Measurements from ENCODE around the gene NLRP14. TPM values are rescaled to one million over a fixed set of nuclear protein-coding genes. Genes with fewer than 3 reads are reported as not detected.

NLRP14 gene
- total RNA-seq, 1 experiment from 2014 or later, result 0.11 TPM

GRCh38 chr11:7081441-7081840 lies 61.2 kb downstream of the NLRP14 start:
- H2AFZ ChIP-seq (ENCODE audit: low read length), result no peak overlapping the region
- no peaks in the 10 kb centered on the region for H3K36me3 ChIP-seq (ENCODE audit: low read depth, low read length)
- no TSS peak for BruUV-seq (replicated peaks)
- intact Hi-C loops (cut with micrococcal nuclease), result no loop called here
- no peaks in the 10 kb centered on the region for H3F3A ChIP-seq (ENCODE audit: low read length, unreplicated experiment)
- H3K4me3 ChIP-seq (ENCODE audit: low read length), result no peak overlapping the region
- H3K9me2 ChIP-seq (replicated peaks; ENCODE audit: low read length), result no peaks in the 10 kb centered on the region
- TF ChIP-seq CTCF (conservative IDR thresholded peaks at IDR 0.05; ENCODE audit: low read depth, low read length) (no peak), EZH2 (IDR thresholded peaks at IDR 0.05; ENCODE audit: low read length, unreplicated experiment) (no peak), EZH2phosphoT487 (IDR thresholded peaks at IDR 0.05; ENCODE audit: borderline replicate concordance, low read length) (no peak)
- no peaks in the 10 kb centered on the region for H3K9me3 ChIP-seq (ENCODE audit: low read length)
- H3K79me2 ChIP-seq (ENCODE audit: low read length), result no peaks in the 10 kb centered on the region
- no peak for ATAC-seq
- no peak overlapping the region for H3K27ac ChIP-seq (ENCODE audit: low read length)
- no peaks in the 10 kb centered on the region for H4K20me1 ChIP-seq (ENCODE audit: low read length)
- CTCF ChIA-PET, result no interaction called here
- H3K9ac ChIP-seq (ENCODE audit: low read length), result no peak overlapping the region
- no peaks in the 10 kb centered on the region for H3K4me1 ChIP-seq (ENCODE audit: insufficient read depth, low read length)
- POLR2A ChIA-PET (ENCODE audit: unreplicated experiment), result no interaction called here
- no peak for DNase-seq
- peaks cover 31% of the 10 kb centered on the region; the same call in 1 of the 2 replicates for H3K27me3 ChIP-seq (ENCODE audit: low read length)
- no peak overlapping the region for H3K4me2 ChIP-seq (ENCODE audit: low read length)

GRCh38 chr11:7088921-7089320 lies 68.6 kb downstream of the NLRP14 start, which contains the start of gene RBMXL2:
TSS of gene RBMXL2 (plus strand) at chr11:7088998. CDS start at chr11:7089121, 123 bp downstream.
- BruUV-seq (replicated peaks), result no TSS peak
- TF ChIP-seq EZH2 (IDR thresholded peaks at IDR 0.05; ENCODE audit: low read length, unreplicated experiment), result no peak
- TF ChIP-seq EZH2phosphoT487 (IDR thresholded peaks at IDR 0.05; ENCODE audit: borderline replicate concordance, low read length), result no peak
- TF ChIP-seq CTCF (conservative IDR thresholded peaks at IDR 0.05; ENCODE audit: low read depth, low read length), result no peak
- Histone ChIP-seq H3F3A (ENCODE audit: low read length, unreplicated experiment) (no peaks in the 10 kb centered on the region), H3K4me2 (ENCODE audit: low read length) (no peak within 1 kb of the TSS), H2AFZ (ENCODE audit: low read length) (no peak within 1 kb of the TSS), H3K27ac (ENCODE audit: low read length) (no peak within 1 kb of the TSS), H3K79me2 (ENCODE audit: low read length) (no peaks in the 10 kb centered on the region), H3K9me2 (replicated peaks; ENCODE audit: low read length) (no peaks in the 10 kb centered on the region), H3K9ac (ENCODE audit: low read length) (no peak within 1 kb of the TSS), H3K4me1 (ENCODE audit: insufficient read depth, low read length) (no peaks in the 10 kb centered on the region), H3K9me3 (ENCODE audit: low read length) (no peaks in the 10 kb centered on the region), H3K4me3 (ENCODE audit: low read length) (no peak within 1 kb of the TSS), H3K36me3 (ENCODE audit: low read depth, low read length) (no peaks in the 10 kb centered on the region), H3K27me3 (ENCODE audit: low read length) (peaks cover 61% of the 10 kb centered on the region), H4K20me1 (ENCODE audit: low read length) (no peaks in the 10 kb centered on the region)
- ChIA-PET CTCF (no interaction called here), POLR2A (ENCODE audit: unreplicated experiment) (no interaction called here)
- DNase-seq (no peak), ATAC-seq (no peak)
- intact Hi-C loops (cut with micrococcal nuclease), result no loop called here

GRCh38 chr11:7089328-7090251 lies 69.3 kb downstream of the NLRP14 start:
- H3K9me2 ChIP-seq (replicated peaks; ENCODE audit: low read length), result no peaks in the 10 kb centered on the region
- H3K27me3 ChIP-seq (ENCODE audit: low read length), result peaks cover 58% of the 10 kb centered on the region
- no peak overlapping the region for H3K27ac ChIP-seq (ENCODE audit: low read length)
- no peak overlapping the region for H2AFZ ChIP-seq (ENCODE audit: low read length)
- no peaks in the 10 kb centered on the region for H3K79me2 ChIP-seq (ENCODE audit: low read length)
- CTCF ChIA-PET, result no interaction called here
- no peak overlapping the region for H3K9ac ChIP-seq (ENCODE audit: low read length)
- no peak overlapping the region for H3K4me3 ChIP-seq (ENCODE audit: low read length)
- no peak overlapping the region for H3K4me2 ChIP-seq (ENCODE audit: low read length)
- ATAC-seq, result no peak
- BruUV-seq (replicated peaks), result no TSS peak
- TF ChIP-seq CTCF (conservative IDR thresholded peaks at IDR 0.05; ENCODE audit: low read depth, low read length) (no peak), EZH2phosphoT487 (IDR thresholded peaks at IDR 0.05; ENCODE audit: borderline replicate concordance, low read length) (no peak), EZH2 (IDR thresholded peaks at IDR 0.05; ENCODE audit: low read length, unreplicated experiment) (no peak)
- H4K20me1 ChIP-seq (ENCODE audit: low read length), result no peaks in the 10 kb centered on the region
- no peaks in the 10 kb centered on the region for H3K36me3 ChIP-seq (ENCODE audit: low read depth, low read length)
- POLR2A ChIA-PET (ENCODE audit: unreplicated experiment), result no interaction called here
- H3K9me3 ChIP-seq (ENCODE audit: low read length), result no peaks in the 10 kb centered on the region
- intact Hi-C loops (cut with micrococcal nuclease), result no loop called here
- no peaks in the 10 kb centered on the region for H3K4me1 ChIP-seq (ENCODE audit: insufficient read depth, low read length)
- DNase-seq, result no peak
- H3F3A ChIP-seq (ENCODE audit: low read length, unreplicated experiment), result no peaks in the 10 kb centered on the region
